Mesenchymal stem cell (in vitro differentiated cells and primary cell): ENCODE measurements around the gene PPP1R7.

ENCODE experiments used
- DNase-seq: peaks from one replicate; pipeline ENCODE4 v3.0.0-alpha.2; 2013
- H2AFZ ChIP-seq: one replicate; pipeline ENCODE4 v1.6.1; 2013; ENCODE audit warnings: low read depth, mild to moderate bottlenecking, control low read depth, inconsistent platforms, low read length, moderate library complexity
- H2AK5ac ChIP-seq: 2 replicates; pipeline ENCODE4 v1.6.1; 2013; ENCODE audit warnings: low read length, moderate library complexity, mild to moderate bottlenecking, inconsistent platforms; ENCODE audit not compliant: severe bottlenecking
- H2BK120ac ChIP-seq: one replicate; pipeline ENCODE4 v1.6.1; 2013; ENCODE audit warnings: low read depth, mild to moderate bottlenecking, inconsistent platforms, low read length, moderate library complexity
- H2BK12ac ChIP-seq, 2 experiments: one replicate each; pipeline ENCODE4 v1.6.1; 2013; ENCODE audit warnings: inconsistent platforms in 2 of 2, low read length in 2 of 2, mild to moderate bottlenecking in 2 of 2, moderate library complexity in 2 of 2, control low read depth in 1 of 2
- H2BK15ac ChIP-seq: one replicate; pipeline ENCODE4 v1.6.1; 2013; ENCODE audit warnings: mild to moderate bottlenecking, low read depth, inconsistent platforms; ENCODE audit not compliant: poor library complexity, severe bottlenecking
- H2BK5ac ChIP-seq: 2 replicates; pipeline ENCODE4 v1.6.1; 2013; ENCODE audit warnings: low read depth, mild to moderate bottlenecking, low read length, control low read depth, inconsistent platforms; ENCODE audit not compliant: poor library complexity, severe bottlenecking
- H3K14ac ChIP-seq, 2 experiments: one replicate each; pipeline ENCODE4 v1.6.1; 2013; ENCODE audit warnings: inconsistent platforms in 2 of 2, low read length in 2 of 2, control low read depth in 1 of 2, mild to moderate bottlenecking in 1 of 2, moderate library complexity in 1 of 2
- H3K18ac ChIP-seq, 2 experiments: one replicate each; pipeline ENCODE4 v1.6.1; 2013; ENCODE audit warnings: inconsistent platforms in 2 of 2, low read length in 2 of 2, control low read depth in 1 of 2, low read depth in 1 of 2, mild to moderate bottlenecking in 1 of 2
- H3K23ac ChIP-seq, 2 experiments: one replicate each; pipeline ENCODE4 v1.6.1; 2013; ENCODE audit warnings: inconsistent platforms in 2 of 2, low read length in 2 of 2, mild to moderate bottlenecking in 2 of 2, moderate library complexity in 2 of 2, control low read depth in 1 of 2
- H3K27ac ChIP-seq: 2 replicates; pipeline ENCODE4 v1.5.1; 2013; ENCODE audit warnings: mild to moderate bottlenecking, moderate library complexity, low read length, control low read depth, inconsistent platforms; ENCODE audit not compliant: poor library complexity, severe bottlenecking
- H3K27me3 ChIP-seq, 2 experiments: 2 replicates each; pipeline versions ENCODE4 v1.6.1 to v1.7.0; 2013; ENCODE audit warnings: low read length in 2 of 2, mild to moderate bottlenecking in 2 of 2, moderate library complexity in 2 of 2, control low read depth in 1 of 2, inconsistent platforms in 1 of 2; ENCODE audit not compliant: control insufficient read depth in 1 of 2, insufficient read depth in 1 of 2
- H3K36me3 ChIP-seq, 2 experiments: 2 replicates each; pipeline versions ENCODE4 v1.6.1 to v1.7.0; 2013; ENCODE audit warnings: low read length in 2 of 2, control low read depth in 1 of 2, inconsistent platforms in 1 of 2, low read depth in 1 of 2, mild to moderate bottlenecking in 1 of 2; ENCODE audit not compliant: insufficient read depth in 2 of 2, control insufficient read depth in 1 of 2
- H3K4ac ChIP-seq, 2 experiments: one replicate each; pipeline ENCODE4 v1.6.1; 2013; ENCODE audit warnings: inconsistent platforms in 2 of 2, low read length in 2 of 2, mild to moderate bottlenecking in 2 of 2, moderate library complexity in 2 of 2, control low read depth in 1 of 2, low read depth in 1 of 2
- H3K4me1 ChIP-seq: 2 replicates; pipeline ENCODE4 v1.6.1; 2013; ENCODE audit warnings: low read depth, low read length, control low read depth; ENCODE audit not compliant: control insufficient read depth, insufficient read depth
- H3K4me2 ChIP-seq: 2 replicates; pipeline ENCODE4 v1.6.1; 2013; ENCODE audit warnings: low read length, mild to moderate bottlenecking, inconsistent platforms; ENCODE audit not compliant: poor library complexity, severe bottlenecking
- H3K4me3 ChIP-seq, 2 experiments: 2 replicates each; pipeline versions ENCODE4 v1.5.1 to v1.7.0; 2013; ENCODE audit warnings: low read length in 2 of 2, mild to moderate bottlenecking in 2 of 2, control low read depth in 1 of 2, low read depth in 1 of 2; ENCODE audit not compliant: insufficient read depth in 1 of 2
- H3K79me1 ChIP-seq: replicated peaks from 2 replicates; pipeline ENCODE4 v1.6.1; 2013; ENCODE audit warnings: mild to moderate bottlenecking, control low read depth, low read length, inconsistent platforms; ENCODE audit not compliant: poor library complexity, severe bottlenecking
- H3K9ac ChIP-seq: 2 replicates; pipeline ENCODE4 v1.7.0; 2013; ENCODE audit warnings: mild to moderate bottlenecking, low read length, moderate library complexity
- H3K9me3 ChIP-seq: 2 replicates; pipeline ENCODE4 v1.7.0; 2013; ENCODE audit warnings: mild to moderate bottlenecking, low read length; ENCODE audit not compliant: control insufficient read depth
- H4K8ac ChIP-seq: one replicate; pipeline ENCODE4 v1.6.1; 2013; ENCODE audit warnings: inconsistent platforms, mild to moderate bottlenecking, low read length, moderate library complexity
- H4K91ac ChIP-seq: one replicate; pipeline ENCODE4 v1.6.1; 2013; ENCODE audit warnings: mild to moderate bottlenecking, low read length, inconsistent platforms
- WGBS: methylation state at CpG from one replicate; pipeline ENCODE4 v1.1.7; 2013; ENCODE audit warnings: mixed read lengths; 5-methylcytosine and 5-hydroxymethylcytosine counted together

Gene PPP1R7

GRCh38 chr2:241199897-241200821 lies 49.9 kb downstream of the PPP1R7 start:
- Histone ChIP-seq H3K9ac (no peak overlapping the region), H3K27me3 (peaks cover 0 to 39% of the 10 kb centered on the region in 2 experiments), H2AK5ac (no peak overlapping the region), H2BK12ac (no peak overlapping the region), H2BK15ac (no peak overlapping the region), H3K27ac (no peak overlapping the region), H3K4me3 (no peak overlapping the region), H3K23ac (peak overlapping the region in 1 of 2 experiments; percentile 78), H2BK120ac (no peak overlapping the region), H3K36me3 (no peaks in the 10 kb centered on the region), H3K4me2 (no peak overlapping the region), H3K79me1 (no peaks in the 10 kb centered on the region), H2AFZ (no peak overlapping the region), H4K91ac (no peak overlapping the region), H3K4ac (no peak overlapping the region), H4K8ac (no peak overlapping the region), H3K18ac (no peak overlapping the region), H2BK5ac (no peak overlapping the region), H3K9me3 (no peaks in the 10 kb centered on the region), H3K14ac (no peak overlapping the region), H3K4me1 (peaks cover 6% of the 10 kb centered on the region)
- WGBS, result 89% methylated on average over 42 of the region's 42 CpGs
- DNase-seq, result no peak

GRCh38 chr2:241200822-241201395 lies 50.6 kb downstream of the PPP1R7 start:
- peaks cover 0 to 32% of the 10 kb centered on the region in 2 experiments for H3K27me3 ChIP-seq
- H3K9me3 ChIP-seq, result no peaks in the 10 kb centered on the region
- H3K4me3 ChIP-seq, result no peak overlapping the region
- no peaks in the 10 kb centered on the region for H3K79me1 ChIP-seq
- H3K23ac ChIP-seq, result no peak overlapping the region
- no peak overlapping the region for H2BK120ac ChIP-seq
- no peak overlapping the region for H2AFZ ChIP-seq
- H3K9ac ChIP-seq, result no peak overlapping the region
- no peak overlapping the region for H3K14ac ChIP-seq
- H4K91ac ChIP-seq, result no peak overlapping the region
- no peak overlapping the region for H2BK12ac ChIP-seq
- H2AK5ac ChIP-seq, result no peak overlapping the region
- no peak overlapping the region for H2BK15ac ChIP-seq
- H3K4me2 ChIP-seq, result no peak overlapping the region
- H3K27ac ChIP-seq, result no peak overlapping the region
- DNase-seq, result no peak
- H3K18ac ChIP-seq, result no peak overlapping the region
- no peak overlapping the region for H3K4ac ChIP-seq
- no peaks in the 10 kb centered on the region for H3K36me3 ChIP-seq
- 93% methylated on average over 20 of the region's 21 CpGs for WGBS
- H3K4me1 ChIP-seq, result peaks cover 6% of the 10 kb centered on the region
- H4K8ac ChIP-seq, result no peak overlapping the region
- no peak overlapping the region for H2BK5ac ChIP-seq

GRCh38 chr2:241201445-241202267 lies 51.4 kb downstream of the PPP1R7 start:
- Histone ChIP-seq H3K79me1 (no peaks in the 10 kb centered on the region), H3K9ac (no peak overlapping the region), H3K23ac (no peak overlapping the region), H3K18ac (no peak overlapping the region), H2AFZ (no peak overlapping the region), H2BK120ac (no peak overlapping the region), H3K4me3 (no peak overlapping the region), H3K4me2 (no peak overlapping the region), H3K9me3 (no peaks in the 10 kb centered on the region), H4K91ac (no peak overlapping the region), H2BK5ac (no peak overlapping the region), H3K14ac (peak overlapping the region in 1 of 2 experiments; percentile 28), H3K4me1 (peaks cover 6% of the 10 kb centered on the region), H4K8ac (no peak overlapping the region), H3K4ac (no peak overlapping the region), H2AK5ac (no peak overlapping the region), H3K27ac (no peak overlapping the region), H3K27me3 (peaks cover 0 to 25% of the 10 kb centered on the region in 2 experiments), H3K36me3 (no peaks in the 10 kb centered on the region), H2BK15ac (no peak overlapping the region), H2BK12ac (no peak overlapping the region)
- DNase-seq, result no peak
- 89% methylated on average over 24 of the region's 24 CpGs for WGBS

- Histone ChIP-seq H3K9ac (no peak overlapping the region), H3K23ac (no peak overlapping the region), H3K36me3 (no peaks in the 10 kb centered on the region), H4K91ac (peak overlapping the region; percentile 13), H3K27ac (no peak overlapping the region), H3K4me1 (peaks cover 6% of the 10 kb centered on the region), H3K4me3 (no peak overlapping the region), H3K9me3 (no peaks in the 10 kb centered on the region), H2BK12ac (no peak overlapping the region), H4K8ac (no peak overlapping the region), H2AK5ac (no peak overlapping the region), H3K79me1 (no peaks in the 10 kb centered on the region), H2BK120ac (no peak overlapping the region), H3K14ac (no peak overlapping the region), H3K18ac (no peak overlapping the region), H2AFZ (no peak overlapping the region), H2BK15ac (no peak overlapping the region), H3K27me3 (peaks cover 0 to 22% of the 10 kb centered on the region in 2 experiments), H3K4ac (no peak overlapping the region), H3K4me2 (no peak overlapping the region), H2BK5ac (no peak overlapping the region)
- WGBS, result 85% methylated on average over 15 of the region's 15 CpGs
- no peak for DNase-seq
Observed at GRCh38 chr2:241202268-241202585, 52.0 kb downstream of the PPP1R7 start.
